Measurements from ENCODE around the gene ABCG8. TPM values are rescaled to one million over a fixed set of nuclear protein-coding genes. Genes with fewer than 3 reads are reported as not detected.

ABCG8 gene
- total RNA-seq, 1 experiment from 2014 or later = not detected

DNA sequence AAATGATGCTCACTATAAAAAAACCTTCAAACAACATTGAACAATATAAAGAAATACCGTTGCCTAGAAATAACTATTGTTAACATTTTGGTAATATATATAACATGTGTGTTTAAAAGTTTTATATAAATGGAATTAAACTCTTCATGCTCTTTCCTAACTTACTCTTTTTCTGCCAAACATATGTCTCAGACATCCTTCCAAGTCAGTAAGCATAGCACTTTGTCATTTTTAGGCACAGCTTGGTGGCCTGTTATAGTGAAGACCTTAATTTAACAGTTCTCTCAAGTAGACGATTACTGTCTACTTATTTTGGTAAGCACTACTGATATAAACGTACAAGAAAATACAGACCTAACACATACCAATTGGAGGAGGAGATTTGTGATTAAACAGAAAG lies 24.1 kb upstream of the ABCG8 start:
- Histone ChIP-seq H3K79me2 (ENCODE audit: low read depth) (no peaks in the 10 kb centered on the region), H2AFZ (no peak overlapping the region), H3K9me2 (ENCODE audit: insufficient read depth) (no peaks in the 10 kb centered on the region), H3K4me2 (no peak overlapping the region), H3K9me3 (ENCODE audit: insufficient read depth, low read depth) (no peaks in the 10 kb centered on the region), H3K27ac (no peak overlapping the region), H3K36me3 (ENCODE audit: low read depth) (no peaks in the 10 kb centered on the region), H3K4me3 (no peak overlapping the region), H3K27me3 (ENCODE audit: insufficient read depth, low read depth) (0 out of 2 replicates have a peak, but pooled peaks cover under 1% of the 10 kb centered on the region), H3F3A (ENCODE audit: insufficient read depth, low read depth) (no peaks in the 10 kb centered on the region), H4K20me1 (ENCODE audit: insufficient read depth) (no peaks in the 10 kb centered on the region), H3K4me1 (replicated peaks; ENCODE audit: insufficient read depth) (no peaks in the 10 kb centered on the region)
- no peak for DNase-seq
- ChIA-PET POLR2A (ENCODE audit: unreplicated experiment) (no interaction called here), CTCF (no interaction called here)
- TF ChIP-seq, protein P1, sequence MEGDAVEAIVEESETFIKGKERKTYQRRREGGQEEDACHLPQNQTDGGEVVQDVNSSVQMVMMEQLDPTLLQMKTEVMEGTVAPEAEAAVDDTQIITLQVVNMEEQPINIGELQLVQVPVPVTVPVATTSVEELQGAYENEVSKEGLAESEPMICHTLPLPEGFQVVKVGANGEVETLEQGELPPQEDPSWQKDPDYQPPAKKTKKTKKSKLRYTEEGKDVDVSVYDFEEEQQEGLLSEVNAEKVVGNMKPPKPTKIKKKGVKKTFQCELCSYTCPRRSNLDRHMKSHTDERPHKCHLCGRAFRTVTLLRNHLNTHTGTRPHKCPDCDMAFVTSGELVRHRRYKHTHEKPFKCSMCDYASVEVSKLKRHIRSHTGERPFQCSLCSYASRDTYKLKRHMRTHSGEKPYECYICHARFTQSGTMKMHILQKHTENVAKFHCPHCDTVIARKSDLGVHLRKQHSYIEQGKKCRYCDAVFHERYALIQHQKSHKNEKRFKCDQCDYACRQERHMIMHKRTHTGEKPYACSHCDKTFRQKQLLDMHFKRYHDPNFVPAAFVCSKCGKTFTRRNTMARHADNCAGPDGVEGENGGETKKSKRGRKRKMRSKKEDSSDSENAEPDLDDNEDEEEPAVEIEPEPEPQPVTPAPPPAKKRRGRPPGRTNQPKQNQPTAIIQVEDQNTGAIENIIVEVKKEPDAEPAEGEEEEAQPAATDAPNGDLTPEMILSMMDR (conservative IDR thresholded peaks at IDR 0.05) = no peak
- TF ChIP-seq EZH2 (IDR thresholded peaks at IDR 0.05; ENCODE audit: low read depth) = no peak
- no TSS peak for BruUV-seq (replicated peaks)
- intact Hi-C loops (cut with micrococcal nuclease; ENCODE audit: unreplicated experiment) = no loop called here

DNA sequence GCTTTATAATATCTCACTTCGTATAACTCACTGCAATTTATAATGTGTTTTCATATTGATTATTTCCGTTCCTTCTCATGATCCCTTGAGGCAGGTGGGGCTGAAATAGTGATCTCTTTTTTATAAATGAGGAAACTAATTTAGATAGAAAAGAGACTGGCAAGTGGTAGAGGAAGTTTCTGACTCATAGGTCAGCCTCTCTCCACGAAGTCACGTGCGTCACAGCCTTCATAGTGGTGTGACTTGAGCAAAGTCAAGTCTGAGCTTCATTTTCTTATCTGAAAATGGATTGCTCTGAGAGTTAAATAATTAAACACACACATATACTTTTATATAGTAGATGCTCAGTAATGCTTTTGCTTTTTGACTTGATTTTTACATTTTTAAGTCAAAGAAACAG lies 20.0 kb upstream of the ABCG8 start:
- Histone ChIP-seq H3K9me3 (ENCODE audit: insufficient read depth, low read depth) (no peaks in the 10 kb centered on the region), H3K4me3 (no peak overlapping the region), H3F3A (ENCODE audit: insufficient read depth, low read depth) (no peaks in the 10 kb centered on the region), H3K4me2 (no peak overlapping the region), H3K9me2 (ENCODE audit: insufficient read depth) (no peaks in the 10 kb centered on the region), H3K27me3 (ENCODE audit: insufficient read depth, low read depth) (peaks cover 39% of the 10 kb centered on the region), H3K36me3 (ENCODE audit: low read depth) (no peaks in the 10 kb centered on the region), H3K4me1 (replicated peaks; ENCODE audit: insufficient read depth) (no peaks in the 10 kb centered on the region), H3K27ac (no peak overlapping the region), H2AFZ (no peak overlapping the region), H3K79me2 (ENCODE audit: low read depth) (no peaks in the 10 kb centered on the region), H4K20me1 (ENCODE audit: insufficient read depth) (no peaks in the 10 kb centered on the region)
- CTCF ChIA-PET = no interaction called here
- TF ChIP-seq EZH2 (IDR thresholded peaks at IDR 0.05; ENCODE audit: low read depth) = no peak
- TF ChIP-seq, protein P1 (conservative IDR thresholded peaks at IDR 0.05) = no peak
- intact Hi-C loops (cut with micrococcal nuclease; ENCODE audit: unreplicated experiment) = no loop called here
- peak in 1 of 2 experiments; percentile 45 for DNase-seq
- POLR2A ChIA-PET (ENCODE audit: unreplicated experiment) = no interaction called here
- BruUV-seq (replicated peaks) = no TSS peak

DNA sequence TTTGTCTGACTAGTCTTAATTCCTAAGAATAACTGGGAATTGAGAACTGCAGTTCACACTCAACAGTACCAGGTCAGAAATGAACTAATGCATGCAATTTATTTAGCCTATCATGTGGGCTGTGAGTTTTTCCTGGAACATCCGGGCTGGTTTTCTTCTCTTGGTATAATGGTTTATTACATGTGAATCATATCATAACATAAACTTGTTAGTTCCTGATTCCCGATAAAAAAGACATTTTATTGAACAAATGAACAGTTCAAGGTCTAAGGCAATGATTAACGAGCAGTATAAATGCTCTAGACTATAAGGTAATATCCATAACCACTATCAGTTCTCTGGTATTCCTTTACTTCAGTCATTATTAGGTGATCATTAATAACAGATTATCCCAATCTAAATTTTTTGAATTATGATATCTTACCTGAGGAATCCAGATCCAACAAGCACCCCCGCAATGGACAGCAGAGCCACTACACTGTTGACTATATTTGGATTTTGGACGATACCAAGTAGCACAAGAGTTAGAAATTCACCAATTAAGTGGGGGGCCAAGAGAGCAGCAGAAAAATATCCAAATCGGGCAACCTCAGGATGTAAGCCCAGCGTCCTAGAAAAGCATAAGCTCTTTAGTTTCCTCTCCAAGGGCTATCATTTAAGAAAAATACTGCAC lies 19.1 kb upstream of the ABCG8 start:
- Histone ChIP-seq H3K36me3 (ENCODE audit: low read depth) (no peaks in the 10 kb centered on the region), H3K4me1 (replicated peaks; ENCODE audit: insufficient read depth) (no peaks in the 10 kb centered on the region), H3K4me2 (no peak overlapping the region), H2AFZ (no peak overlapping the region), H3K27me3 (ENCODE audit: insufficient read depth, low read depth) (peaks cover 48% of the 10 kb centered on the region), H3K9me3 (ENCODE audit: insufficient read depth, low read depth) (no peaks in the 10 kb centered on the region), H3F3A (ENCODE audit: insufficient read depth, low read depth) (no peaks in the 10 kb centered on the region), H3K27ac (no peak overlapping the region), H3K79me2 (ENCODE audit: low read depth) (no peaks in the 10 kb centered on the region), H3K4me3 (no peak overlapping the region), H4K20me1 (ENCODE audit: insufficient read depth) (no peaks in the 10 kb centered on the region), H3K9me2 (ENCODE audit: insufficient read depth) (no peaks in the 10 kb centered on the region)
- DNase-seq = no peak
- no TSS peak for BruUV-seq (replicated peaks)
- TF ChIP-seq, protein P1 (conservative IDR thresholded peaks at IDR 0.05) = no peak
- no peak for TF ChIP-seq EZH2 (IDR thresholded peaks at IDR 0.05; ENCODE audit: low read depth)
- ChIA-PET CTCF (interaction anchor here (0.7 kb wide), 1 partner anchor 22 kb away, joined by 3 read pairs; no protein-coding TSS in a partner anchor), POLR2A (ENCODE audit: unreplicated experiment) (no interaction called here)
- intact Hi-C loops (cut with micrococcal nuclease; ENCODE audit: unreplicated experiment) = no loop called here
